HG02642 (cell line): ENCODE results near the gene UBE2L5.

Source experiments
- ATAC-seq: cut with Tn5 transposase; IDR thresholded peaks from one replicate; pipeline ENCODE4 v1.9.1; 2021; ENCODE audit warnings: mild to moderate bottlenecking; ENCODE audit not compliant: unreplicated experiment, poor library complexity

The UBE2L5 gene

DNA sequence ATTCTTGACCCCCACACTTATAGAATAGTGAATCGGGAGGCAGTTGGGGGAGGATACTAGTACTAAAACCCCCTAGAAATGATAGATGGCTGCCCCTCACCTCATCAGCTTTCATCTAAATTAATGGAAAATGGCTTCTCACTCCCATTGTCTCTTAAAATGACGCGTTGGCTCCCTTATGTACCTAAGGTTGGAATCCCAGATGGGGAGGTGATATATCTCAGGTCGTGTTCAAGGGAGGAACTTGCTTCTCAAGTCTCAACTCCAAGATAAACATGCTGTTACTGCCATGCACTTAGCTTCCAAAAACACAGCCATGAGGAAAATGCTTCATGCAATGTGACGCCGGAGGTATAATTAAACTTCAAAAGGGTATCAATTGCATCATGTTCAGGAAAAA lies 18.8 kb upstream of the UBE2L5 start:
- no peak for ATAC-seq

DNA sequence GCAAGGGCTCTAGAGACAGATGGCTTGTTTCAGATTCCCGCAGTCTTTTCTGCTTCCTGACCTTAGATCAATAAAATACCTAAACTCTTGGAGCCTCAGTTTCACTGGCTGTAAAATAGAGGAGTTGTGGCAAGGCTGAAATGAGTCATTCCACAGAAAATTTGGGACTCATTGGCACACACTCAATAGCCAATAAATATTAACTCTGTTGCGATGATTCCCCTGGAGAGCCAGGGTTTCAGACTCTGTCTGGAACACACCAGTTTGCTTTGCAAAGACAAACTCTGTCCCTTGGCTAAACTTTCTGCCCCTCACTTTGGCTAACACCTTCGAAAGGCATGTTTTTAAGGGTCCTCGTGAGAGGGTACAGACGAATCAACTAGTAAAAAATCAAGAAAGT lies 18.1 kb upstream of the UBE2L5 start:
- no peak for ATAC-seq

DNA sequence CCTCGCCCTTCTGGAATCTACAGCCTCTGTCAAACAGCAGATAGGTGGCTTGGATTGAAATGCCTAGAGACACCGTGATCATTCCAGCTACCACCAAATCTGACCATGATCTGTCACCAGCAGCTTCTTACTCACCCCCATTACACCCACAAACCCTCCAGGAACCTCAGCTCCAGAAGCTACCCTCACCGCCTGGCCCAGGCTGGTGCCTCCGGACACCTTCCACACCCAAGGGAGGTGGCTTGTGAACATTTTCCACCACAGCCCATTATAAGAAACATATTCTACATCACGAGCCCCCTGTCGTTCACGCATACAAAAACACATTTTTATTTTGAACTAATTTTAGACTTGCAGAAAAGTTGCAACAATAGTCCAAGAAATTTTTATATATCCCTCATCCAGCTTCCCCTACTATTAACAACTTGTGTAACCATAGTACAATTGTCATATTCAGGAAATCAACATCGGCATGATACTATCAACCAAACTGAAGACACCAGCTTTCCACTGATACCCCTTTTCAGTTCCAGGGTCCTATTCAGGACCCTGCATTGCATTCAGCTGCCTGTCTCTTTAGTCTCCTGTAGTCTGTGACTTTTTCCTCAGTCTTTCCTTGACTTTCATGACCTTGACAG lies 15.4 kb upstream of the UBE2L5 start:
- ATAC-seq, result no peak

DNA sequence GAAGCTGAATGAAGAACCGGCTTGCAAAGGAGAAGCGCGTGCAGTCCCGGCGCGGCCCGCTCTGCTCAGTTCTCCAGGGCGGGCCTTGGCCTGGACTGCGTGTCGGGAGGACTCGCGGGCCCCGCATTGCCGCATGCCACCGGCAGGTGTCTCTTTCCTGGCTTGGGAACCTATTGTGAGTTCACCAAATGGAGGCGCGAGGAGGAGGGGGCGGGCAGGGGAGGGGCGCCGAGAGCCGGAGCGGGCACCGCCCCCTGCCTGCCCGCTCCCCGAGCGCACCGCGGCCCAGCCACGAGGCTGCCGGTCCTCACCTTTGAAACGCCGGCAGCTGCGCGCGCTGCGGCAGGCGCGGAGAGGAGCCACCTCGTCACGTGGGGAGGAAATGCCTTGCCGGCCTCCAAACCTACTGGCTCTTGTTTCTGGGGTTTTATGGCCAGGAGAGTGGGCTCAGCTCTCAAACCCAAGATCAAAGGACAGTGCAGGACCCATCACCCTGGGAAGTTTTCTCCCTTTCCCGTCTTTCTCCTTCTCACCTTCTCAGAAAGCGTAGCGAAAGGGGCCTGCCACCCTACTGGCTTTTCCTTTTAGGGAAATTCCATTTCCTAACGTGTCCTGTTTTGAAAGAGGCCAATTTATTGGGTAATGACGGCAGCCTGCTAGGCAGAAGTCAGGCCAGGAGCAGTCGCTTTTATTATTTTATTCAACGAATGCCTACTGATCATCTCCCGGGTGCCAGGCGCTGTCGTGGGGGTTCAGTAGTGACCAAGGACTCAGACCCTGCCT lies 13.8 kb upstream of the UBE2L5 start:
- peak; percentile 93 for ATAC-seq

DNA sequence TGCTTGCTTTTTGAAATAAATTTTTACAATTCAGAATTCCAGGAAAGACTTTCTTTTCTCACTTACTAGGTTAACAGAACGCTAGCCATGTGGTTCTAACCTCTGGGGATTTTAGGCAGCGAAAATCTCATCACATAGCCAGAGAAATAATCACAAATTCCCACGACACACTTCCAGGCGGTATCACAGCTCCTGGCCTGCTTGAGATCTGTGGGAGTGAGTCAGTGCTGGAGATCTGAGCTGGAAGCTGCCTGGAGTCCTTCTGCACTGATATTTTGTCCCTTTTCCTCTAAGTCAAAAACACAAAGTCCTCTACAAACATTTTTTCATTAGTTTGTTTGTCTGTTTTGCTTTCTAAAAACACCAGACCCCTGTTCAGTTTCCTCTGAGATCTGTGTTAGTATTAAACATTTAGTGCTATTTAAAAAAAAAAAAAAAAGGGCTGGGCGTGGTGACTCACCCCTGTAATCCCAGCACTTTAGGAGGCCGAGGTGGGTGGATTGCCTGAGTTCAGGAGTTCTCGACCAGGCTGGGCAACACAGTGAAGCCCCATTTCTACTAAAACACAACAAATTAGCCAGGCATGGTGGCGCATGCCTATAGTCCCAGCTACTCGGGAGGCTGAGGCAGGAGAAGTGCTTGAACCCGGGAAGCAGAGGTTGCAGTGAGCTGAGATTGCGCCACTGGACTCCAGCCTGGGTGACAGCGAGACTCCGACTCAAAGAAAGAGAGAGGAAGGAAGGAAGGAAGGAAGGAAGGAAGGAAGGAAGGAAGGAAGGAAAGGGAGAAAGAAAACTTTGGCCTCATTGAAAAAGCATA lies 12.2 kb upstream of the UBE2L5 start:
- no peak for ATAC-seq

DNA sequence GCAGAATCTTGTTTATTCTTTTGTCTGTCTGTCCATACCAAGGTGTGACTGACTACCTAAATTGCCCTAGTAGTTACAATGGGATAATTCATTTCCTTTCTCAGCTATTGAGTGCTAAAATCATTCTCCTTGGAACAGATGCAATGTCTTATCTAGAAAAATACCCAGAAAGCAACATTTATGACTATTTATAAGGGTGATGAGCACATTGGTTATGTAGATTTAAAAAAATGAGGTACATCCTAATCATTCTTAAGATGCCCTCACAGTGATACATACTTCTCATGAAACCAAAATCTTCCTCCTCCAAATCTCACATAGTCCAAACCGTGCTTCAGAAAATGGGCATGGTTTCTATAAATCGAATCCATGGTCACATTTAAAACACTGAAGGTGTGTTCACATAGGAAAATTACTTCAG lies 11.6 kb upstream of the UBE2L5 start:
- ATAC-seq, result no peak

DNA sequence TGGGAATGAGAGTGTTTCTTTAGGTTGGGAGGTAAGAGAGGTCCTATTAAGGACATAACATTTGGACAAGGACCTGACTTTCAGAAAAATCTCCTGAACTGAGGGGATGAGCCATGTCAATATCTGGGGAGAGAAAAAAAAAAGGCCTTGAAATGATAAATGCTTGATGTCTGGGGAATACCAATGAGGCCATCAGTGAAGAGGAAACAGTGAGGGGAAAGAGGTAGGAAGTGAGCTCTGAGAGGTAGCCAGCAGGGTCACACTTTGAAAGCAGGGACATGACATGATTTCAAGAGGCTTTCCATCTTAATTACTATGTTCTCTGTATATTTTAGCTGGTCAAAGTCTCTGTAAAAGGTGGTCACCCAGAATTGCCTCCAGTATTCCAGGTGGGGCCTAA lies 9.9 kb upstream of the UBE2L5 start:
- no peak for ATAC-seq

DNA sequence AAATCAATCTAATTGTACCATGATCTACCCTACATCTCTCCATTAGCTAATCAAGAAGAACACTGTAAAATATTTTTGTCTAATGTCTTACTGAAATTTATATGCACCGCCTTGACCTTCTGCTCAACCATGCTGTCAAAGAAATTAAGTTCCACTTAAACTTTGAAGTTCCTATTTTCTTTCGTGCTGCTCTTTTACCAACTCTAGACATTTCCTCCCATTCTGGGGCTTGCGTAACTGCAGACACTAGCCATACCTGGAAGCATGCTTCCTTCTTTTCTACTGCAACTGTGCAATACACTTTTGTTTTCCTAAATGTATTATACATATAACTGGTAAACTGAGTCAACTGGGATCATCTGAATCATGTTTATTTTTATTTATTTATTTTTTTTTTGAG lies 8.5 kb upstream of the UBE2L5 start:
- ATAC-seq, result no peak

DNA sequence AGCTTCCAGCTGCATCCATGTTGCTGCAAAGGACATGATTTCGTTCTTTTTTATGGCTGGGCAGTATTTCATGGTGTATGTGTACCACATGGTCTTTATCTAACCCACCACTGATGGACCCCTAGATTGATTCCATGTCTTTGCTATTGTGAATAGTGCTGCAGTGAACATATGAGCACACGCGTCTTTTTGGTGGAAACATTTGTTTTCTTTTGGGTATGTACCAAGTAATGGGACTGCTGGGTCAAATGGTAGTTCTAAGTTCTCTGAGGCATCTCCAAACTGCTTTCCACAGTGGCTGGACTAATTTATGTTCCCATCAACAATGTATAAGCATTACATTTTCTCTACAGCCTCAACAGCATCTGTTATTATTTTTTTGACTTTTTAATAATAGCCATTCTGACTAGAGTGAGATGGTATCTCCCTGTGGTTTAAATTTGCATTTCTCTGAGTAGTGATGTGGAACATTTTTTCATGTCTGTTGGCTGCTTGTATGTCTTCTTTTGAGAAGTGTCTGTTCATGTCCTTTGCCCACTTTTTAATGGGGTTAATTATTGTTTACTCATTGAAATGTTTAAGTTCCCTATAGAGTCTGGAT lies 6.8 kb upstream of the UBE2L5 start:
- ATAC-seq, result peak; percentile 75

DNA sequence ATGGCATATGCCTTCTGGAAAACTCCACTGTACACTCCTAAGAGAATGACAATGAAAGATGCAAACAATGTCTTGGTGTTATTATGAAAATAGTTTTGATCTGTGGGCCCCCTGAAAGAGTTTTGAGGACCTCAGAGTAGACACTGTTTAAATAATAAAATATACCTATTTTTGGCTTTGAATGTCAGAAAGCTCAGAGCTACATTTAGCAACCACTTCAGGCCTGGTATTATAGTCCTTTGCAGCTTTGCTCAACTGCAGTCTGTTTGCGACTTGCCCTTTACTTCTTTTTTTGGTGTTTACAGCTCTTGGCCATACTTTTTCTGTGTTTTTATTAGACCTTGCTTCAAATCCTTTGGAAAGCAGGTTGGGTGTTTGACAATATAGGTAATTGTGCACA lies 5.8 kb upstream of the UBE2L5 start:
- no peak for ATAC-seq

DNA sequence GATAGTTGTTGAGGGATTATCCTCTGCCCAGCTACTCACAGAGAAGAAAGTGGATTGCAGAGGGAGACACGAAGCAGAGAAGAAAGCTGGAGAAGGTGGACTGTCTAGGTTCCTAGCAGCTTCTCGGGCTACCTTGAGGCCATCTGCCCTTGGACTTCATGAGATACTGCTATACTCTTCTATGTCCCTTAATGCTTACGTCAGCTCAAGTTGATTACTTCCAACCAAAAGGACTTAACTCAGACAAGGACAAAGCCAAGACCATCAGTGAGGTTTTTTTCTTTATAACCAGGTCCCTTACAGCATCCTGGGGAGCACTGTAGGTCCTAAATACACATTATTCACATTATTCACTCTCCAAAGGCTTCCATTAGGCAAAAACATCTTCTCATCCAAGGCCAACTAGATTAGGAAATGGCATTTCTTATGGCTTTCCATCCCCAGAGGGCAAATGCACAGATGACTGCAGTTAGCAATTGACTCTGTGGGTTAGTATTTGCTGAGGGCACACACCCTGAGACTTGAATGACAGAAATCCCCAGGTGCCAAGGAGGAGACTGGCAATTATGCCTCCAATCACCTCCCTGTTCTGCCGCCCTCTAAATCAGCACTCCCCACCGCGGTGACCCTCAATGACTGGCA lies 4.1 kb upstream of the UBE2L5 start:
- no peak for ATAC-seq

DNA sequence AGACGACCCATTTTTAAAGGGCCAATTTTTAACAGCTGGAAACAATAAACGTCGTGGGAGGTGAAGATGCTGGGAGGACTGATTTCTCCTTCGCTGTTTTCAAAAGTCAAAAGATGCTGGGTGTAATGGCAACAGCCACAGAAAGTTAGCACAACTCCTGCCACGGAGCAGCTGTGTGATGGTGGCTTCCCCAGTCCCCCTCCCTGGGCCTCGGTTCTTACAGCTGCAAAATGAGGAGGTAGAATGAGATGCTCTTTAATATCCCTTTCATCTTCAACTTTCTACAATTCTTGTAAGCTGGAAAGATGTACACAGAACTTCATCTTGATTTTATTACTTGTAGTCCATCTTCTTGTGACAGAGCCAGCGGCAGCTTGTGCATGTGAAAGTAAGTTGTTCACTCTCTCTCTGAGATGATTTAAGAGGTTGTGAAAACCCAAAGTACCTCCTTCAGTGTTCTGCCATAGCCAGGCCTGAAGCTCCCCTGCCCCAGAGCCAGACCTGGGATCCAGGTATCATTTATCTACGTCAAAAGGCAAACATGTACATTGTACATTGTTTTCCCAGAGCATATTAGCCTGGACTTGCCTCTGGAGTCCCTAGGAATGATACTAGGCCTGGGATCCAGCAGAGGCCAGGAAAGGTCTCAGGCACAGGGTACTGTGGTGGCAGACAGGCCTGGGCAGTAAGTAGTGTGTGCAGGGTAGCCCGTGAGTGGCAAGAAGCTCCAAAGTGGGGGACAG lies 3.4 kb upstream of the UBE2L5 start:
- no peak for ATAC-seq

DNA sequence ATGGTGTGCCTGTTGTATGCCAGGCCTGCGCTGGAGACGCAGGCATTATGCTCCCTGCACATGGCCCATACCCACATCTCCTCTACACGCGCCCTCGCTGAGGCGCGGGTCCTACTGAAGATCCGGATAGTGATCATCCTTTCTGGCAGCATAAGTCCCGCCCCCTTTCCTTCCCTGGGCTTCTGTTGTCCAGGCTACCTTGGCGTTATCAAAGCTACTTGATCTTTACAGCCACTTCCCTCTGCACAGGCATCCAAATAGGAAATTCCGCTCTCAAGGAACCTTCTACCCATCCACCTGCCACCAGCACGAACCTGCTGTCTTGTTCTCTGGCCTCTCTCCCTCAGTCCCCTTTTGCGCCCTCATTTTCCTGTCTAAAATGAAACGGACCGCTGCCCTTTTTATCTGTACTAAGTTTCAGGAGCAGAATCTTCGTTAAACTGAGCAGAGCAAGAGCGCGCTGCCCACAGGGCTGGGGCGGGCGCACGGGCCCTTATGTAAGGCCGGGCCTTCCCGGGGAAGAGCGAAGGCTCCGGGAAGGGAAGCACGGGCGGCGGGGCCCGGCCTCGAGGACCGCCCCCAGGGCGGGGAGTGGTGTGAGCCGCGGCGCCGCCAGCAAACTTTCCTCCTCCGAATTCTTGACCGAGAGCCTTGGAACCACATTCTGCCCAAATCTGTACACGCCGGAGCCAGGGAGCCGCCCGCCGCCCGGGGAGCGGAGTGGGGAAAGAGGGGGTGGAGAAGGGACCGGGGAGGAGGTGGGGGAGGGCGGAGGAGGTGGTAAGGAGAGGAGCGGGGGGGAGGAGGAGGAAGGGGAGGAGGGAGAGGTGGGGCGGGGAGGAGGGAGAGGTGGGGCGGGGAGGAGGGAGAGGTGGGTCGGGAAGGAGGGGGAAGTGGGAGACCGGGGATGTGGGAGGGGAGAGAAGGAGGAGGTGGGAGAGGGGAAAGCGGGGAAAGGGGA lies 920 bp upstream of the UBE2L5 start:
- ATAC-seq, result peak; percentile 49

DNA sequence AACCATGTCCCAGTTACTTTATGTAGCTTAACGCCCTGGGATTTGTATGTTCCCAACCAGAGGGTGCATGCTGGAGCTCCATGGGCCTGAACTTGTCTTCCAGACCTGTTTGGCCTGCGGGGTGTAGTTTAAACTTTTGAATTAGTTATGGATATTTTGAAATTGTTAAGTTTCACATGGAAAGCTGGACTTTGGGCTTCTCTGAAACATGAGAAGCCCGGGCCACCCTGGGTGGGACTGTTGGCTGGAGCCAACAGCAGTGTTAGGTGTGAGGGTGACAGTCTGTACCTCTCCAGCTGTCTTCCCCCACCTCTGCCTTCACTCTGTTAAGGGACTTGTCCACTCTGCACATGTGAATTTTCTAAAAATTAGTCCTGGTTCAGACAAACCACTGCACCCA lies 1.6 kb downstream of the UBE2L5 start:
- no peak for ATAC-seq

DNA sequence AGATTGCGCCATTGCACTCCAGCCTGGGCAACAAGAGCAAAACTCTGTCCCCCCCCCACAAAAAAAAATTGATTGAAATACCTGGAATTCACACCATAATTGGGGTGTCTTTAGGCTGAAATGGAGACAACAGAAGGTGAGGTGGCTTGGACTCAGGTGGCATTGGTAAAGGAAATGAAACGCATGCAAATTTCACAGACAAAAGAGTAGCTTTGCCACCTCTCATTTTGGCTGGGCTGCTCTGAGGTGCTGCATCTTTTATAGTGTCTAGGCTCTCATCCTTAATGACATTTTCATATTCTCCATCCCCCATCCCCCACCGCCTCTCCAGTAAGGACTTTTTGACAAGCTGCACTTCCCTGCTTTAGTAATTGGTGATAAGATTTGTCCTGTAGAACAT lies 6.9 kb downstream of the UBE2L5 start:
- ATAC-seq, result peak; percentile 34

DNA sequence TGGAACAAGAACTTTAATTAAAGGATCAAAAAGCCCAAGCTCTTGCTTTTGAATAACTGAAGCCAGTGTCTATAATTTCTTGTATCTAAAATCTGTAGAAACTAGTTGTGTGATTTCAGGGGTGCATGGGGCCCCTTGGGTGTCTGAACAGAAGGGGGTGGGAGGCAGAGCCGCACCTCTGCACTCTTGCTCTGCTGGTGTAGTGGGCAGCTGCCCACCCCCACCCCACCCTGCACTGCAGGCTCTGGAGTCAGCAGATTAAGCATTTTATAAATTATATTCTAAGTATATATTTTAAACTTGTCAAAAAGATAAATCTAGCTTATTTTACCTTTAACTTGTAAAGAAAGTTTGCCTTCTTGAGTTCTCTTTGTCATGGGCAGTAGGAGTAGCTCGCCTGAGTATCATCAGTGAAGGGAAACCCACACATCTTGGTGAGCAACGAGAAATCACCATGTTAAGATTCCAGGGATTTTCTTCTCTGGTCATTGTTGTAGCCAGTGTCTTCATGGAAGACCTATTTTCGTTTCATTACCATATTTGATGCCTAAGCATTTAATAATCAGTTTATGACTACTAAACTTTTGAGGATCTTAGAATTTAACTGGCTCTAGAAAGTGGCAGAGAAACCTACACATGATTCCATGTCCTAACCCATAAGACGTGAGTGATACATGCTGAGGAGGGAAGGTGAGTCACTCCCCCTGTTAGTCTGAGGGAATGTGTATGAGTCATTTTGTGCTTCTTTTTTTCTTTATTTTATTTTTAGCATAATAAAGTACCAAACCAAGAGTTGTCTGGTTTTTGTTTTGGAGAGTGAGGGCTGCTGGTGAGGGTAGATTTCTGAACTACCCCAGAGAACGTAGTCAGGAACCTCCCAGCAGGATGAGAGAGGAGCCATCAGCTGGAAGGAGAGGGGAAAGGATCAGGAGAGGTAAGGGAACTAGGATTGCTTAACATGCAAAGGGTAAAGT lies 7.7 kb downstream of the UBE2L5 start:
- ATAC-seq, result peak; percentile 63

DNA sequence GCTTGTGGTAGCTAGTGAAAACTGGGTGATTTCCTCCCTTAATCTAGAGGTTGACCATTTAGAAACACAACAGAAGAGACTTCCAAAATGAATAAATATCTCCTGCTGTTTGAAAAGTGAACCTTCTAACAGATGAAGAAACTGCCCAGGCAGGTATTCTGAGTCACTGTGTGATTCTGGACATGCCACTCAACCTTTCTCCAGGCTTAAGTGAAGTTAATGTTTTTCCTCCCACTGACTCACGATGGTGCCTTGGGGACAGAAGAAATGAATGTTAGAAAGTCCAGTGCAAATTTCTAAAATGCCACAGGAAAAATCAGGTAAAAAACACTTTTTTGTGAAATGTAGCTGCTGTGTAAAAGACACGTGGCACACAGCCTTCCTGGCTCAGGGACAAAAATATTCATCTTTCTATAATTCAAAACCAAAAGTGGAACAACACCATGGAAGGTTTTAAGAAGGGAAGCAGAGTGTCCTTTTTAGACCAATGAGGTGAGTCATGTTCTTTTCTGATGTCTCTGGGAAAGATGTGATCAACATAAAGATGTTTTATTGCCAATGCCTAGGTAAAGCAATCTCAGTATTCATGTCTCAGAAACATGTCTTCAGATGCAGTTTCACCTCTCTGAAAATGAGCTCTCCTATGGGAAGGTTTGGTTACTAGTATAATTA lies 9.1 kb downstream of the UBE2L5 start:
- peak; percentile 52 for ATAC-seq
